COLO829 (cell line): ENCODE measurements around the gene SPATC1L.
"Not testable (repeated sequence)": the region's sequence is repeated elsewhere in the genome, so short reads cannot be mapped to it uniquely, and the experiment has no call there.

Source experiments
- DNase-seq: peaks from one replicate; pipeline ENCODE4 v3.0.0; 2012; ENCODE audit warnings: low spot score

Gene SPATC1L

DNA sequence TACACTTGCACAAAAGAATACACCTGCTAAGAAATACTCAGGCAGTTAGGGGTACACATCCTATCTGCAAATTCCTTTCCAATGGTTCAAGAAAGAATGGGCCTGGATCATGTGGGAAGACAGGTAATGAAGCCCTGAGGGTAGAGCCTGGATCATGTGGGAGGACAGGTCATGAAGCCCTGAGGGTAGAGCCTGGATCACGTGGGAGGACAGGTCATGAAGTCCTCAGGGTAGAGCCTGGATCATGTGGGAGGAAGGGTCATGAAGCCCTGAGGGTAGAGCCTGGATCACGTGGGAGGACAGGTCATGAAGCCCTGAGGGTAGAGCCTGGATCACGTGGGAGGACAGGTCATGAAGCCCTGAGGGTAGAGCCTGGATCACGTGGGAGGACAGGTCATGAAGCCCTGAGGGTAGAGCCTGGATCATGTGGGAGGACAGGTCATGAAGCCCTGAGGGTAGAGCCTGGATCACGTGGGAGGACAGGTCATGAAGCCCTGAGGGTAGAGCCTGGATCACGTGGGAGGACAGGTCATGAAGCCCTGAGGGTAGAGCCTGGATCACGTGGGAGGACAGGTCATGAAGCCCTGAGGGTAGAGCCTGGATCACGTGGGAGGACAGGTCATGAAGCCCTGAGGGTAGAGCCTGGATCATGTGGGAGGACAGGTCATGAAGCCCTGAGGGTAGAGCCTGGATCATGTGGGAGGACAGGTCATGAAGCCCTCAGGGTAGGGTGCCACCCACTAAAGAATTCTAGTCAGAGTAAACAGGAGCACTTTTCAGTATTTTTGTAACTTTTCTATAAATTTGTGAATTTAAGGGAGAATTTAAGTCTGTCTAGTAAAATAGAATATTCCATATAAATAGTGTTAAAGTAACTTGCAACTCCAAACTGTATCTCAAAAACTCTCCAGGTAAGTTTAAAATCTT is 16.9 kb upstream of the SPATC1L start:
- DNase-seq: not testable (repeated sequence)

- no peak for DNase-seq
Observed at GRCh38 chr21:46199436-46200373, 15.4 kb upstream of the SPATC1L start.

GRCh38 chr21:46196733-46197132 is 12.5 kb upstream of the SPATC1L start:
- no peak for DNase-seq

DNA sequence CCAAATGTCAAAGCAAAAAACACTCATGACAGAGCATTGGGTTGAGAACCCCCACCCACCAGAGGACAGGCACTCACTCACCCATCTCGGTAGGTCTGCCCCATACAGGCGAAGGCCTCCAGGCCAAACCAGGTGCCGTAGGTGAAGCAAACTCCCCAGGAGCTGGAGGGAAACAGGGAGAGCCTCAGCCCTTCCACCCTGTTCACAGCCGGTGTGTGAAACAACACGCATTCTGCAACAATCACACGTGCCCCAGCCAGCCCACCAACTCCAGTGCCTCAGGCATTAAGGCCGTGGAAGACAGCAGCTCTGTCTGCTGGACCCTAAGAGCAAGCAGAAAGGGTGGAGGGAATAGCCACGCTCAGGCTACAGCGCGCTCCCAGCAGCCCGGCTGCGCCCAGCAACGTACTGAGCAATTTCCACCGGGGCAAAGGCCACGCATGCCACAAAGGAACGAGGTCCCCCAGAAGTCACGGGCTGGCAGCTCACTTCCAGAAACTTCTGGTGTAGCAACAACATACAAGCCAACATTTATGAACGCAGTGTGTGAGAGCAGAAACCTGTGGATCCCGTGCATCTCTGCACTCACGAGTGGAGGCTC is 11.4 kb upstream of the SPATC1L start:
- no peak for DNase-seq

GRCh38 chr21:46194374-46195334 is 10.4 kb upstream of the SPATC1L start:
- DNase-seq: no peak

DNA sequence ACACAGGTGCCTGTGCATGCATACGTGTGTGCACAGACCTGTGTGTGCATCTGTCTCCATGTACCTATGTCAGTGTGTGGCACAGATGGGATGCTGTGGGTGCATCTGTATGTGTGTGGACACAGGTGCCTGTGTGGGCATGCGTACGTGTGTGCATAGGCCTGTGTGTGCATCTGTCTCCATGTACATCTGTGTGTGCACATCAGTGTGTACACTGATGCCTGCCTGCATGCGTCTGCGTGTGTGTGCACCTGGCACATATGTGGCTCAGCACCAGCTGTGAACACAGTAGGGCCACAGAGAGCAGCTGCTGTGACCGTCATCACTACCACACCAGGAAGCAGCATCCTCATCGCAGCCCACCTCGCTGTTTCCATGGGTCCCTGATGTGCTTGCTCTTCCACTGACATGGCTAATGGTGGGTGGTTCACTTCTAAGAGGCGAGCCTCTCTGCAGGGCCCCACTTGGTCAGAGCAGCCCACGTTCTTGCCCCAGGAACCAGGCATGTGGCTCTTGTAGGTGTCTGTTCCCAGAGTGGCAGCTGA is 9.6 kb upstream of the SPATC1L start:
- DNase-seq: no peak

DNA sequence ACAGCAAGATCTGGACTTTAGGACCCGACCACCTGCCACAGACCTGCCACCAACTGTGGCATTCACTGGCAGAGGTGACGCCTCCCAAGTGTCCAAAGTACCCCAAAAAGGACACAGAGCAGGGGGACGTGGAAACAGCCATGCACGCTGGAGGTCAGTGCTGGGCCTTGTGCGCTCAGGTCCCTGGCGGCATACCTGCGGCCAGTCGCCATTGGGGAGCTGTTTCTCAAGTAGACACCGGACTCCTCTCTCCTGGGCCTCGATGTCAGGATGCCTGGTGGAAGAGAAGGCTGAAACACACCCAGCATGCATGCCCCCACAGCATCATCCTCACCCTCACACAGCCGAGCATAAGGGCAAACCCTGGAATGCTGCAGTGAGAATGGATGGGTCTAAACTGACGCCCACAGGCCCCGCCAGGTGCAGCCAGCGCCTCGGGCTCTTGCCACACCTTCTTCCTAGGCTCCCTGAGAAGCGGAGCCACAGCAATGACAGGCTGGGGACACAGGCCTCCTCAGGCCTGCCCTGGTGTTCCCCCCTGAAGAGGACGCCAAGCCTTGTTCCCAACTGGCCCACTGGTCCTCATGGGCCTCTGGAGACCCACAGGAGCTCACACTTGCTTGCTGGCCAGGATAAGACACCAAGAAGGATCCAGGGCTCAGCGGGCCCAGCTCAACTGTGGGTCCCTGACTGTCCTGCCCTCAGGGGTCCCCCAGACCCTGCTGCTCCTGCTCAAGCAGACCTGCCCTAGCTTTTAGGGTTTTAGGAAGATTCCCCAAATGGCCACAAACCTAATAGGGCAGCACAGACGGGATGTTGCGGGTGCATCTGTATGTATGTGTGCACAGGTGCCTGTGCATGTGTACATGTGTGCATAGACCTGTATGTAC is 7.7 kb upstream of the SPATC1L start:
- no peak for DNase-seq

DNA sequence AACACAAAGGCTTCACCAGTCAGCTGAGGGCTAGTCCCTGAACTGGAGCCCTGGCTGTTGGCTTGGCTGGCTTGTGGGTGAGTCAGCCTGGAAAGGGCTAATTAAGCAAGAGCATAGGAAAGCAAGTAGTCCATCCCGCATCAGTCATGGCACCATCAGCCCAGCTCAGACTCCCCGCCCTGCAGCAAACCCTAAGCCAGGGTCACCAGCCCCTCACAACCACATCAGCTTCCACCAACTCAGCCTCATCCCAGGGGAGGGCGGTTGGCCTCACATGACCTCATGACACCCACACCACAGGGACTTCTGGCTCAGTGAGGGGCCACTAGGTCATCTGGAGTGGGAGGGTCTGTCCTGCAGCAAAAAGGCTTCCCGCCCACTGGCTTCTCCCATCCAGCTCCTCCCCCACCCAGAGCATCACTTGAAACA is 7.0 kb upstream of the SPATC1L start:
- DNase-seq: peak; percentile 33

GRCh38 chr21:46190491-46191131 is 6.4 kb upstream of the SPATC1L start:
- no peak for DNase-seq

- DNase-seq: no peak
Observed at GRCh38 chr21:46189959-46190490, 5.8 kb upstream of the SPATC1L start.

DNA sequence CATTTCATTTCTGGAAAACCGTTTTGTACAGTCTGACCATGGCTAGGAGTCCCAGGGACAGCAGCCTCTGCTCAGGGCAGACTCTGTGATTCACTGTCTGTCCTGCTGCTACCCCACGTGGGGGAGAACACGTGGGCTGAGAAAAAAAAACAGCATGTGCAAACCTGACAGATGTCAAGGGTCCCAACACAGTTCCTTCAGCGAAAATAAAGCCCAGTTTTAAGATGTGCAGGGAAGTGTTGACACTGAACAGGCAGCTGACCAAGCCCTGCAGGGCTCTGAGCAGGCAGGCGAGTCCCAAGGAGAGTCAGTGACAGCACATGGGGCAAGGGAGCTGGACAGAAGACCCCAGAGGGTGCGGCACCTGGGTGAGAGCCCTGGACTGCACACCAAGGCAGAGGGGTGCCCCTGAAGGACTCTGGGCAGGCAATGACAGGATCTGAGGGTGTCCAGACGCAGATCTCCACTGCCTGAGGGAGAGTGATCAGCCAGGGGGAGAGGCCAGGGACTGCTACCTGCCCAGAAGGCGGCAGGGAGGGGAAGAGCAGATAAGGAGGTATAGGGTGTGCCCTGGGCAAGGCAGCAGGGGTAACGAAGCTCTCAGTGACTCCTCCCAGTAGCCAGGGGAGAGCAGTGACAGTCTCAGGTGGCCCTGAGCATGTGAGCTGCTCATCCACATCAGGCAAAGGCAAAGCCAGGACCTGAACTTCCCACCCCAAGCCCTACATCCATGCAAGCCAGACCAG is 5.1 kb upstream of the SPATC1L start:
- DNase-seq: no peak

GRCh38 chr21:46188226-46189212 is 4.3 kb upstream of the SPATC1L start:
- peak; percentile 8 for DNase-seq

DNA sequence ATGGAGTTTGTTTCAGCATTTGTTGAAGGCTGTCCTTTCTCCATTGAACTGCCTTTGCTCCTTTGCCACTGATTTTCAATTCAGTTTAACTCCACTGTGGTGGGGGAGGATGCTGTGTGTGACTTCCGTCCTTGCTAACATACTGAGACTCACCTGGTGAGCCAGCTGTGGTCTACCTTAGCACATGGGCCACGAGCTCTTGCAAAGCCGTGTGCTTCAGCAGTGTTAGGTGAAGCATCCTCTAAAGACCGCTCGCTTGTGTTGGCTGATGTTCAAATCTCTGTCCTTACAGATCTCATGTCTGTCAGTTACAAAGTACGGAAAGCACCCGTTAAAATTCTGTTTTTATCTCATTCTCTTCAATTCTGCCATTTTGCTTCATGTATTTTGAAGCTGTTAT is 3.6 kb upstream of the SPATC1L start:
- DNase-seq: no peak

- DNase-seq: no peak
Observed at GRCh38 chr21:46187261-46187660, 3.0 kb upstream of the SPATC1L start.

DNA sequence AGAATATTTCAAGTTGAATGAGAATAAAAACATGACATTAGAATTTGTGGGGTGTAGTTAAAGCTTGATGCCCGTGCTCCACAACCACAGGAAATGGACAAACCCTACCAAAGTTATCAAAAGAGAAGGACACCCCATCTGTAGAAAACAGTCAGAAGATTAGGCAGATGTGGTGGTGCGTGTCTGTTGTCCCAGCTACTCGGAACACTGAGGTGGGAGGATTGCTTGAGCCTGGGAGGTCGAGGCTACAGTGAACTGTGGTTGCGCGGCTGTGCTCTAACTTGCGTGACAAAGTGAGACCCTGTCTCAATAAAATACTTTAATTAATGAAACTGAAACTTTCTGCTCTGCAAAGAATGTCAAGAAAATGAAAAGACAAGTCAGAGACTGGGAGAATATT is 1.5 kb upstream of the SPATC1L start:
- DNase-seq: no peak

DNA sequence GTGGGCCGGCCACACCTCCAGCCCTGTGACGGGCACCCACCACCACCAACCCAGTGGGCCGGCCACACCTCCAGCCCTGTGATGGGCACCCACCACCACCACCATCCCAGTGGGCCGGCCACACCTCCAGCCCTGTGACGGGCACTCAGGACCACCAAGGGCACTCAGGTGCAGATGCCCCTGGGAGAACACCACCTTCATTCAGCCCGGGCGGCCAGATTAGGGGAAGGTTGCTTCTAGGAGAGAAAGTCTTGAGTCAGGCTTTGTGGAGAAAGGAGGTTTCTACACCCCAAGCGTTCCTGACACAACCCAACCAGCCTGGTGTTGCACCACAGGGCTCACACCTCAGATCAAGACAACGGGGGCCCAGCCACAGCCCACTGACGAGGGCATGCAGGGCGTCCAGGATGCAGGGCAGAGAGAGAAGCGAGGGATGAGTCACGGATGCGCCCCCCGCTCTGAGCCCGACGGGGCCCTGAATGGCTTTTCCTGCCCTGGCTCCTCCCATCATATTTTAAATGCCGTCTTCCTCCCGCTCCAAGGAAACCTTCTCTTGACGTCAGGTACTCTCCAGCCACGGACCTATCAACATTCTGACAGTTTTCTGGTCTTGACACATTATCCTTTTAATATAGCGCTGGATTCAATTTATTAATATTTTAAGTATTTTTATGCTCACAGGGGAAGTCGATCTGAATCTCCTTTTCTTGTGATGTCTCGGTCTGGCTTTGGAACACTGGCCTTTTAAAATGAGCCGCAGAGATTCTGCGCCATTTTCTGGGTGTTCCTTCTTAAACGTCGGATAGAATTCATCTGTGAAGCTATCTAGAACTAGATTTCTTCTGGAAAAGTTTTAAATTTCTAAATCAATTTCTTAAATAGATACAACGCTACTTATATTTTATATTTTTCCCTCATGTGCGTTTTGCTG is 631 bp upstream of the SPATC1L start:
- DNase-seq: no peak
